Fibroblast of villous mesenchyme (primary cell): ENCODE data around the gene ADRA2B. TPM values are rescaled to one million over a fixed set of nuclear protein-coding genes. Genes with fewer than 3 reads are reported as not detected.

ENCODE experiments used
- DNase-seq: peaks from one replicate; pipeline ENCODE4 v3.0.0-alpha.2; 2010; ENCODE audit warnings: low read depth
- H3K4me3 ChIP-seq: 2 replicates; pipeline ENCODE4 v1.5.1; 2011; ENCODE audit warnings: low read depth, mild to moderate bottlenecking, low read length
- total RNA-seq: library from RNA; depleted of rRNA; stranded (reverse); fragments of >200 nt; gene quantifications from 2 replicates; pipeline ENCODE4 v1.2.3, GENCODE V29; 2012
- TF ChIP-seq, protein P1 (sequence below): IDR thresholded peaks from 2 replicates; pipeline ENCODE4 v1.5.1; 2012; ENCODE audit warnings: low read depth, mild to moderate bottlenecking, low read length; ENCODE audit not compliant: insufficient read depth

ADRA2B gene
- total RNA-seq, 1 donor, result not detected

DNA sequence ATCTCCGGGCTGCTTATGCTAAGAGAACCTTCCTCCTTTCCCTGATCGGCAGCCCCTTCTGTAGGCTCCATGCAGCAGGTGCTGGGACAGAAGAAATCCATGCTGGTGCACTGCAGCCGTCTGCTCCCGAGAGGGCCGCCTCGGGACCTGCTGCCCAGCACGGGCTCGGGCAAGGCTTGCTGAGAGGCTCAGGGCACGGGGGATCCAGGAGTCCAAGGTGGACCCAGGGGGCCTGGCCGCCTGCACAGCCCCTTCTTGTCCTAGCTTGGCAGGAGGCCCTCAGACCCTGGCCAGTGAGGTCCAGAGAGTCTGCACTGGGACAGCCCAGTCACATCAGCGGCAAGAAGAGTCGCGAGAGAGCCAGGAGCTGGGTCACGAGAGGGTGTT, 42.2 kb upstream of the ADRA2B start:
- TF ChIP-seq, protein P1, sequence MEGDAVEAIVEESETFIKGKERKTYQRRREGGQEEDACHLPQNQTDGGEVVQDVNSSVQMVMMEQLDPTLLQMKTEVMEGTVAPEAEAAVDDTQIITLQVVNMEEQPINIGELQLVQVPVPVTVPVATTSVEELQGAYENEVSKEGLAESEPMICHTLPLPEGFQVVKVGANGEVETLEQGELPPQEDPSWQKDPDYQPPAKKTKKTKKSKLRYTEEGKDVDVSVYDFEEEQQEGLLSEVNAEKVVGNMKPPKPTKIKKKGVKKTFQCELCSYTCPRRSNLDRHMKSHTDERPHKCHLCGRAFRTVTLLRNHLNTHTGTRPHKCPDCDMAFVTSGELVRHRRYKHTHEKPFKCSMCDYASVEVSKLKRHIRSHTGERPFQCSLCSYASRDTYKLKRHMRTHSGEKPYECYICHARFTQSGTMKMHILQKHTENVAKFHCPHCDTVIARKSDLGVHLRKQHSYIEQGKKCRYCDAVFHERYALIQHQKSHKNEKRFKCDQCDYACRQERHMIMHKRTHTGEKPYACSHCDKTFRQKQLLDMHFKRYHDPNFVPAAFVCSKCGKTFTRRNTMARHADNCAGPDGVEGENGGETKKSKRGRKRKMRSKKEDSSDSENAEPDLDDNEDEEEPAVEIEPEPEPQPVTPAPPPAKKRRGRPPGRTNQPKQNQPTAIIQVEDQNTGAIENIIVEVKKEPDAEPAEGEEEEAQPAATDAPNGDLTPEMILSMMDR, result no peak
- no peak for DNase-seq
- H3K4me3 ChIP-seq, result no peak overlapping the region

DNA sequence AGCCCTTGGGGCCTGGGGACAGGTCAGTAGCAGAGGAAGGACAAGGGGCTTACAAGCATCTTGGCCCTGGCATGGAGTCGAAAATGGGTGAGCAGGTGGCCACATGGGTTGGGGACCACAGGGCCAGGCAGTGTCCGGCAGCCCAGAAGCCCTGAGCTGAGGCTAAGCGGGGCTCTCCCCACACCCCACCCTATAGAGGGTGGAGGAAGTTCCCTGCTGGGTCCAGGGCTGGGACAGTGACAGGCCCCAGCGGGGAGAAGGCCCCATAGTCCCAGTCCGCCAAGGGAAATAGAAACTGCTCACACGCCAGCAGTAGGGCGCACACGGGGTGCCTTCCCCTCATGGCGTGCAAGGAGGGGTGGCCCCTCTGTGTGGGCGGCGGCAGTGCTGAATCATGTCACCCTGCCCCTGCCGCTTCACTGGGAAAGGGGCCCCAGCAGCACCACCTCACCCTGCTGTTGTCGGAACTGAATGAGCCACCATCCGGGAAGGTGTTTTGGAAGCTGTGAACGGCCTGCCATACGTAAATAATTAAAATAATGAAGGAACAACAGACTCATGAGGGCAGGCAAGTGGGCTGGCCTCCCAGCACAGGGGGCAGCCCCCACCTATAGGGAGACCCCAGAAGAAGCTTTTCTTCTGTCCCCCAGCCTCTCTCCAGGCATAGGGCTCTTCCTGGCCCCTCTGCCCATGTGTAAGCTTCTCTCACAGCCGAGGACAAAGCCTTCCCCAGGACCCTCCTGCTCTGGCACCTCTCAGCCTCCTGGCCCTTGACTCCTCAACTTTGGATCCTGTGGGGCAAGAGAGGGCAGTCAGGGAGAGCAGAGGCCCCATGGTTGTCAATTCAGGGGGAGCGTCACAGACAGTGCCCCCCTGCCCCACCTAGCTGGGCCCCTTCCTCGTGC, 41.5 kb upstream of the ADRA2B start:
- TF ChIP-seq, protein P1, result no peak
- no peak overlapping the region for H3K4me3 ChIP-seq
- no peak for DNase-seq

GRCh38 chr2:96156926-96157648, 40.7 kb upstream of the ADRA2B start:
- DNase-seq, result no peak
- no peak overlapping the region for H3K4me3 ChIP-seq
- TF ChIP-seq, protein P1, result no peak

- no peak for DNase-seq
- TF ChIP-seq, protein P1, result no peak
- H3K4me3 ChIP-seq, result no peak overlapping the region
Measured at GRCh38 chr2:96156011-96156820, 39.8 kb upstream of the ADRA2B start.

GRCh38 chr2:96154506-96155380, 38.4 kb upstream of the ADRA2B start:
- TF ChIP-seq, protein P1, result no peak
- no peak for DNase-seq
- H3K4me3 ChIP-seq, result no peak overlapping the region

DNA sequence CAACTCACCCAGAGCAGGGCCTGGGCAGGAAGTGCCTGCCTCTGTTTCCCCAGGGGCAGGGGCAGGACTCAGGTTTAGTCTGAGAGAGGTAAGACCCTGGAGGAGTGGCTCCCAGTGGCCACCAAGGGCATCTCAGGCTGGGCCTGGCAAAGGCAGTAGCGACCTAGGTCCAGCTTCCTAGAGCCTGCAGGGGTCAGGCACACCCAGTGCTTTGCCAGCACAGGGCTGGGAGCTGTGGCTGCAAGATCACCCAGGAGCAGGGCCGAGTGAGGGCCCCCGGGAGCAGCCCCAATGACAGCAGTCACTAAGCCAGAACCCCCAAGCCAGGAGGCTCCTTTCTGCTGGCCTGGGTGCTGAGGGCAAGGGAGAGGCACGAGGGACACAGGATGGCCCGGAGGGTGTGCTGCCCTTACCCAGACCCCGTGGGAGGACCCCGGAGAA, 37.6 kb upstream of the ADRA2B start:
- TF ChIP-seq, protein P1, result no peak
- H3K4me3 ChIP-seq, result no peak overlapping the region
- no peak for DNase-seq
